ENCODE results near the gene DEPDC7.
"Not testable (repeated sequence)": the region's sequence is repeated elsewhere in the genome, so short reads cannot be mapped to it uniquely, and the experiment has no call there.

DEPDC7 gene

GRCh38 chr11:33015621-33016551 is at the start of gene DEPDC7:
DEPDC7 (plus strand) TSS chr11:33015878; CDS start chr11:33015956, 78 bp downstream.
- peak; percentile 72 for DNase-seq

- no peak for DNase-seq
These were observed 47.1 kb upstream of the DEPDC7 start for GRCh38 chr11:32968541-32968940.

GRCh38 chr11:32972233-32972632 is 43.4 kb upstream of the DEPDC7 start:
- DNase-seq: not testable (repeated sequence)

- no peak for DNase-seq
These were observed 42.9 kb upstream of the DEPDC7 start for GRCh38 chr11:32972781-32973180.

- no peak for DNase-seq
These were observed 33.1 kb upstream of the DEPDC7 start for GRCh38 chr11:32982626-32983025.

GRCh38 chr11:32983506-32983905 is 32.2 kb upstream of the DEPDC7 start:
- no peak for DNase-seq

GRCh38 chr11:32985600-32985999 is 30.1 kb upstream of the DEPDC7 start:
- DNase-seq: no peak

- no peak for DNase-seq
These were observed 27.8 kb upstream of the DEPDC7 start for GRCh38 chr11:32987851-32988250.

GRCh38 chr11:32990481-32990880 is 25.2 kb upstream of the DEPDC7 start:
- no peak for DNase-seq

- DNase-seq: no peak
These were observed 24.3 kb upstream of the DEPDC7 start for GRCh38 chr11:32991427-32991826.

- DNase-seq: no peak
These were observed 23.8 kb upstream of the DEPDC7 start for GRCh38 chr11:32991898-32992297.

GRCh38 chr11:33000181-33000580 is 15.5 kb upstream of the DEPDC7 start:
- no peak for DNase-seq

- DNase-seq: no peak
These were observed 14.4 kb upstream of the DEPDC7 start for GRCh38 chr11:33001281-33001680.

GRCh38 chr11:33001751-33002542 is 13.7 kb upstream of the DEPDC7 start:
- no peak for DNase-seq

- DNase-seq: no peak
These were observed 10.5 kb upstream of the DEPDC7 start for GRCh38 chr11:33005175-33005574.

- no peak for DNase-seq
These were observed 9.7 kb upstream of the DEPDC7 start for GRCh38 chr11:33006010-33006409.

GRCh38 chr11:33013755-33014154 is 1.9 kb upstream of the DEPDC7 start:
- DNase-seq: no peak

- DNase-seq: no peak
These were observed 976 bp downstream of the DEPDC7 start for GRCh38 chr11:33016654-33017053.

- DNase-seq: no peak
These were observed 1.8 kb downstream of the DEPDC7 start for GRCh38 chr11:33017478-33017877.

GRCh38 chr11:33017965-33018364 is 2.3 kb downstream of the DEPDC7 start:
- no peak for DNase-seq

GRCh38 chr11:33018840-33019239 is 3.2 kb downstream of the DEPDC7 start:
- DNase-seq: no peak

- no peak for DNase-seq
These were observed 5.8 kb downstream of the DEPDC7 start for GRCh38 chr11:33021501-33021900.

GRCh38 chr11:33021937-33022336 is 6.3 kb downstream of the DEPDC7 start:
- no peak for DNase-seq

- no peak for DNase-seq
These were observed 9.7 kb downstream of the DEPDC7 start for GRCh38 chr11:33025339-33025722.
